MM.1S (cell line): ENCODE data around the gene TMEM219.

ENCODE experiments used
- DNase-seq: peaks from one replicate; pipeline ENCODE4 v3.0.0-alpha.2; 2015
- H2AFZ ChIP-seq: fragments of 300-600 bp; sonication (generic); 2 replicates; pipeline ENCODE4 v1.6.0; 2016; ENCODE audit warnings: antibody characterized with exemption, low read length
- H3F3A ChIP-seq: fragments of 300-600 bp; sonication (generic); 2 replicates; pipeline ENCODE4 v1.6.1; 2016; ENCODE audit warnings: mild to moderate bottlenecking, antibody characterized with exemption, low read length, moderate library complexity, mixed read lengths; ENCODE audit not compliant: insufficient read depth
- H3K27ac ChIP-seq: fragments of 300-600 bp; sonication (generic); 2 replicates; pipeline ENCODE4 v1.5.1; 2016; ENCODE audit warnings: mild to moderate bottlenecking, low read length
- H3K27me3 ChIP-seq: fragments of 300-600 bp; sonication (generic); replicated peaks from 2 replicates; pipeline ENCODE4 v1.6.0; 2016; ENCODE audit warnings: low read length; ENCODE audit not compliant: insufficient read depth
- H3K36me3 ChIP-seq: fragments of 300-600 bp; sonication (generic); replicated peaks from 2 replicates; pipeline ENCODE4 v1.6.1; 2016; ENCODE audit warnings: mild to moderate bottlenecking, low read length, mixed read lengths; ENCODE audit not compliant: insufficient read depth
- H3K4me1 ChIP-seq: fragments of 300-600 bp; sonication (generic); 2 replicates; pipeline ENCODE4 v1.6.1; 2016; ENCODE audit warnings: low read length, mixed read lengths
- H3K4me2 ChIP-seq: fragments of 300-600 bp; sonication (generic); 2 replicates; pipeline ENCODE4 v1.6.0; 2016; ENCODE audit warnings: low read depth, low read length
- H3K4me3 ChIP-seq: fragments of 300-600 bp; sonication (generic); 2 replicates; pipeline ENCODE4 v1.5.1; 2016; ENCODE audit warnings: low read length, mixed read lengths
- H3K79me2 ChIP-seq: fragments of 300-600 bp; sonication (generic); 2 replicates; pipeline ENCODE4 v1.6.1; 2016; ENCODE audit warnings: mixed run types, low read length, mixed read lengths
- H3K9ac ChIP-seq: fragments of 300-600 bp; sonication (generic); 2 replicates; pipeline ENCODE4 v1.6.1; 2016; ENCODE audit warnings: low read length, mixed read lengths
- H3K9me2 ChIP-seq: fragments of 300-600 bp; sonication (generic); replicated peaks from 2 replicates; pipeline ENCODE4 v1.6.1; 2016; ENCODE audit warnings: mild to moderate bottlenecking, low read length, mixed read lengths; ENCODE audit not compliant: insufficient read depth
- H3K9me3 ChIP-seq: fragments of 300-600 bp; sonication (generic); replicated peaks from 2 replicates; pipeline ENCODE4 v1.6.1; 2016; ENCODE audit warnings: mild to moderate bottlenecking, low read length, mixed read lengths; ENCODE audit not compliant: insufficient read depth
- H4K20me1 ChIP-seq: fragments of 300-600 bp; sonication (generic); 2 replicates; pipeline ENCODE4 v1.6.1; 2016; ENCODE audit warnings: mild to moderate bottlenecking, low read length, moderate library complexity, mixed read lengths; ENCODE audit not compliant: insufficient read depth
- CTCF ChIP-seq: fragments of 300-600 bp; sonication (generic); IDR thresholded peaks from 2 replicates; pipeline ENCODE4 v1.5.1; 2016; ENCODE audit warnings: antibody characterized with exemption, low read length, mixed read lengths
- EZH2 ChIP-seq: fragments of 300-600 bp; sonication (generic); optimal IDR thresholded peaks from 2 replicates; pipeline ENCODE3; 2017; ENCODE audit warnings: low read depth, mild to moderate bottlenecking, antibody characterized with exemption, low read length, mixed read lengths
- EZH2phosphoT487 ChIP-seq: fragments of 300-600 bp; sonication (generic); IDR thresholded peaks from 2 replicates; pipeline ENCODE4 v1.6.1; 2018; ENCODE audit warnings: antibody characterized with exemption, low read length

The TMEM219 gene

GRCh38 chr16:29972992-29973383 is 11.1 kb downstream of the TMEM219 start:
- Histone ChIP-seq H3K4me2 (peak overlapping the region; percentile 27; the same call in 1 of the 2 replicates), H3K27ac (no peak overlapping the region; the same call in 1 of the 2 replicates), H3K9ac (no peak overlapping the region), H3K27me3 (no peaks in the 10 kb centered on the region), H3K36me3 (no peaks in the 10 kb centered on the region), H4K20me1 (no peaks in the 10 kb centered on the region), H3K9me2 (no peaks in the 10 kb centered on the region), H2AFZ (peak overlapping the region; percentile 76), H3K79me2 (peaks cover 43% of the 10 kb centered on the region), H3F3A (no peaks in the 10 kb centered on the region), H3K4me3 (no peak overlapping the region), H3K4me1 (peaks cover 19% of the 10 kb centered on the region), H3K9me3 (no peaks in the 10 kb centered on the region)
- TF ChIP-seq EZH2phosphoT487 (no peak), CTCF (no peak), EZH2 (no peak)
- no peak for DNase-seq

DNA sequence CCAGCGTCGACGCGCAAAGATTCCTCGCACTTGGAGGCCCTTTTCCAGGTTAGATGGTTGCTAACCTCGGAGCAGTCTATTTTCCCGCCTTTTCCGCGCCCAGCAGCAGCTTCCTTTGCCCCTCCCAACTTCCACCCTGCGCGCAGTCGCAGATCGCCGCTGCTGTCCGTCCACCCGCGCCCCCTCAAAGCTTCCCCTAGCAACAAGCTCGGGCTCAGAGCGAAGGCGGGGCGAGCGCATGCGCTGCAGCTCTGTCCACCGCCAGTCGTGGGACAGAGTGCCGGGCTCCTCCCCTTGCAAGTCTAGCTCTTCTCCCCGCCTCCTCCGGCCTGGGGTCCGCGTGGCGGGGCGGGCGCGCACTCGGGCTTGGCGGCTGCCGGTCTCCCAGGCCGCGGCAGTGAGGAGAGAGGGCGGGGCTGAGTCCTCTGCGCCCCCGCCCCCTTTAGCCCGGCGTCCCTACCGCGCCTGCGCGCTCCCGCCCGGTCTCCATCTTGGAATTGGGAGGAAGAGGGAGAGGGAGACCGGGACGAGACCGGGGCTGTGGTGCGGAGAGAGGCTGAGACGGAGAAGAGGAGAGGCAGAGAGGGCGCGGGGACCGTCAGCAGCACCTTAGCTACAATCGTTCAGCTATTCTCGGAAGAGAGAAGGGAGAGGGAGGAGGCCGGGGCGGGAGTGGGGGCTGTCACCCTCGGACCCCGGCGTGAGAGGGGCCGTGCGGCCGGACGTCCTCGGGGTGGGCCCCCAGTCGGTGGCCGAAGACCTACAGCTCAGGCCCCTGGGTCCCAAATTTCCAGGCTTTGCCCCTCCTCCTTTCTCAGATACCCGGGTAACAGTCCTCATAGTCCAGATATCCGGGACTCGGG is 11.7 kb downstream of the TMEM219 start, which contains the start of gene TAOK2:
Gene TAOK2 (plus strand): TSS at position 485 of the 863 bp plus-strand sequence. CDS start 3,905 bp downstream, outside the sequence.
- Histone ChIP-seq H2AFZ (peak within 1 kb of the TSS; percentile 97), H3K27ac (peak within 1 kb of the TSS; percentile 50; the same call in 1 of the 2 replicates)
- TF ChIP-seq CTCF (no peak), EZH2 (no peak), EZH2phosphoT487 (no peak)

GRCh38 chr16:29974291-29975133 is 12.6 kb downstream of the TMEM219 start:
- Histone ChIP-seq H3K9me3 (no peaks in the 10 kb centered on the region), H3K79me2 (peaks cover 45% of the 10 kb centered on the region), H3K27ac (peak overlapping the region; percentile 50; the same call in 1 of the 2 replicates), H3K4me3 (peak overlapping the region; percentile 99), H3K9ac (peak overlapping the region; percentile 93), H3K36me3 (no peaks in the 10 kb centered on the region), H3K27me3 (no peaks in the 10 kb centered on the region), H4K20me1 (no peaks in the 10 kb centered on the region), H3F3A (no peaks in the 10 kb centered on the region), H3K4me2 (peak overlapping the region; percentile 87), H2AFZ (peak overlapping the region; percentile 97), H3K9me2 (no peaks in the 10 kb centered on the region), H3K4me1 (peaks cover 19% of the 10 kb centered on the region)
- DNase-seq: no peak
- TF ChIP-seq EZH2phosphoT487 (no peak), EZH2 (no peak), CTCF (no peak)

More for the DNA sequence above, 11.7 kb downstream of the TMEM219 start, which contains the start of gene TAOK2:
- H4K20me1 ChIP-seq: no peaks in the 10 kb centered on the region
- peaks cover 19% of the 10 kb centered on the region for H3K4me1 ChIP-seq
- H3F3A ChIP-seq: no peaks in the 10 kb centered on the region
- peak within 1 kb of the TSS; percentile 99 for H3K4me3 ChIP-seq
- no peaks in the 10 kb centered on the region for H3K27me3 ChIP-seq
- H3K9me2 ChIP-seq: no peaks in the 10 kb centered on the region
- no peaks in the 10 kb centered on the region for H3K9me3 ChIP-seq
- peak; percentile 99 for DNase-seq
- peak within 1 kb of the TSS; percentile 93 for H3K9ac ChIP-seq
- no peaks in the 10 kb centered on the region for H3K36me3 ChIP-seq
- H3K79me2 ChIP-seq: peaks cover 45% of the 10 kb centered on the region
- H3K4me2 ChIP-seq: peak within 1 kb of the TSS; percentile 87
